ENCODE measurements around the gene PACC1.

GRCh38 chr1:212433577-212434462 lies 19.1 kb upstream of the PACC1 start:
- TF ChIP-seq PBX3 (IDR thresholded peaks at IDR 0.05; ENCODE audit: insufficient replicate concordance, low read depth, low read length) (no peak), NFIC (IDR thresholded peaks at IDR 0.05; ENCODE audit: low read depth, low read length) (no peak), MEF2A (IDR thresholded peaks at IDR 0.05; ENCODE audit: insufficient read depth, low read depth, low read length) (no peak), ZNF274 (IDR thresholded peaks at IDR 0.05; ENCODE audit: insufficient read depth, insufficient read length) (no peak), ATF7 (IDR thresholded peaks at IDR 0.05; ENCODE audit: low read depth) (no peak), CEBPB (IDR thresholded peaks at IDR 0.05; ENCODE audit: borderline replicate concordance in 1 of 2, low read depth in 2 of 2, low read length in 2 of 2) (no peak), CREM (IDR thresholded peaks at IDR 0.05; ENCODE audit: low read depth) (no peak), HSF1 (IDR thresholded peaks at IDR 0.05; ENCODE audit: low read depth, low read length) (no peak), BMI1 (IDR thresholded peaks at IDR 0.05; ENCODE audit: borderline replicate concordance) (no peak)
